D721Med (cell line): ENCODE data around the gene REXO1.
"Not testable (repeated sequence)": the region's sequence is repeated elsewhere in the genome, so short reads cannot be mapped to it uniquely, and the experiment has no call there.

Source experiments
- DNase-seq: peaks from one replicate; pipeline ENCODE4 v3.0.0; 2011; ENCODE audit warnings: low spot score; ENCODE audit not compliant: insufficient read length
- FAIRE-seq: peaks from 2 replicates; lab custom pipeline; 2011; peaks lifted over from hg19 to GRCh38; lab: Jason Lieb, UNC
- TF ChIP-seq, protein P1 (sequence below): IDR thresholded peaks from 2 replicates; pipeline ENCODE4 v1.5.1; 2012; ENCODE audit warnings: mild to moderate bottlenecking, control low read depth; ENCODE audit not compliant: insufficient read depth; ENCODE audit errors: missing control alignments

The REXO1 gene

DNA sequence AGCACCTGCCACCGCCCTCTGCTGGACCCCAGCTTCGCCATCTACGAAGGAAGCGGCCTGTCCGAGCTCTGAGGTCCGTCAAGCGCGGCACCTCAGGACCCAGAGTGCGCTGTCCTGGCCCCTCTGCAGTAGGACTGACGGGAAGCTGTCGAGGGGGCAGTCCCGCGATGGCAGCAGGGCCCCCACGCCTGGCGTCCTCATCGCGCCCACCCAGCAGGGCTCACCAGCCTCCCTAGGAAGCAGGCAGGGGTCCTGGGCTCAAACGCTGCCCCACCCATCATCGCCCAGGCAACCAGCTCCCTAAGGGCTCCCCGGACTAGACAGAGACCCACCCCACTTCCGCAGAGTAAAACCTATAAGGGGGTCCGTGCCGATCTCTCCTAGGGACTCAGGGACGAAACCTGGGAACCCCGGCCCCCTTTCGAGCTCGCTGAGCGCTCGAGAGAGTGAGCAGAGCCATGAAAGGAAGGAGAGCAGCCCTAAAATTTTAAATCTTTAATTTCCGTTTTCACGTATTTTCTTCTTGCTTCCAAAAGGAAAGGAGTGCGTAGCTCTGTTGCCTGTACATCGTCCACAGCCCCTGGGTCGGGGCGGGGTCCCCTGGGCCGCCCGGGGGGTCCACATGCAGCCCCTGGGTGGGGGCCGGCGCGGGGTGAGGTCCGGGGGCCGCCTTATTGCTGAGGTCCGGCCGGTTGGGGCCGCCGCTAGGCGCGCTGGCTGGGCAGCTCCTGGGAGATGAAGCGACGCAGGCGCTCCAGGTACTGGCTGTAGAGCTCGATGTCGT lies 28.4 kb upstream of the REXO1 start:
- not testable (repeated sequence) for DNase-seq, FAIRE-seq
- TF ChIP-seq, protein P1, sequence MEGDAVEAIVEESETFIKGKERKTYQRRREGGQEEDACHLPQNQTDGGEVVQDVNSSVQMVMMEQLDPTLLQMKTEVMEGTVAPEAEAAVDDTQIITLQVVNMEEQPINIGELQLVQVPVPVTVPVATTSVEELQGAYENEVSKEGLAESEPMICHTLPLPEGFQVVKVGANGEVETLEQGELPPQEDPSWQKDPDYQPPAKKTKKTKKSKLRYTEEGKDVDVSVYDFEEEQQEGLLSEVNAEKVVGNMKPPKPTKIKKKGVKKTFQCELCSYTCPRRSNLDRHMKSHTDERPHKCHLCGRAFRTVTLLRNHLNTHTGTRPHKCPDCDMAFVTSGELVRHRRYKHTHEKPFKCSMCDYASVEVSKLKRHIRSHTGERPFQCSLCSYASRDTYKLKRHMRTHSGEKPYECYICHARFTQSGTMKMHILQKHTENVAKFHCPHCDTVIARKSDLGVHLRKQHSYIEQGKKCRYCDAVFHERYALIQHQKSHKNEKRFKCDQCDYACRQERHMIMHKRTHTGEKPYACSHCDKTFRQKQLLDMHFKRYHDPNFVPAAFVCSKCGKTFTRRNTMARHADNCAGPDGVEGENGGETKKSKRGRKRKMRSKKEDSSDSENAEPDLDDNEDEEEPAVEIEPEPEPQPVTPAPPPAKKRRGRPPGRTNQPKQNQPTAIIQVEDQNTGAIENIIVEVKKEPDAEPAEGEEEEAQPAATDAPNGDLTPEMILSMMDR = peak; percentile 17

DNA sequence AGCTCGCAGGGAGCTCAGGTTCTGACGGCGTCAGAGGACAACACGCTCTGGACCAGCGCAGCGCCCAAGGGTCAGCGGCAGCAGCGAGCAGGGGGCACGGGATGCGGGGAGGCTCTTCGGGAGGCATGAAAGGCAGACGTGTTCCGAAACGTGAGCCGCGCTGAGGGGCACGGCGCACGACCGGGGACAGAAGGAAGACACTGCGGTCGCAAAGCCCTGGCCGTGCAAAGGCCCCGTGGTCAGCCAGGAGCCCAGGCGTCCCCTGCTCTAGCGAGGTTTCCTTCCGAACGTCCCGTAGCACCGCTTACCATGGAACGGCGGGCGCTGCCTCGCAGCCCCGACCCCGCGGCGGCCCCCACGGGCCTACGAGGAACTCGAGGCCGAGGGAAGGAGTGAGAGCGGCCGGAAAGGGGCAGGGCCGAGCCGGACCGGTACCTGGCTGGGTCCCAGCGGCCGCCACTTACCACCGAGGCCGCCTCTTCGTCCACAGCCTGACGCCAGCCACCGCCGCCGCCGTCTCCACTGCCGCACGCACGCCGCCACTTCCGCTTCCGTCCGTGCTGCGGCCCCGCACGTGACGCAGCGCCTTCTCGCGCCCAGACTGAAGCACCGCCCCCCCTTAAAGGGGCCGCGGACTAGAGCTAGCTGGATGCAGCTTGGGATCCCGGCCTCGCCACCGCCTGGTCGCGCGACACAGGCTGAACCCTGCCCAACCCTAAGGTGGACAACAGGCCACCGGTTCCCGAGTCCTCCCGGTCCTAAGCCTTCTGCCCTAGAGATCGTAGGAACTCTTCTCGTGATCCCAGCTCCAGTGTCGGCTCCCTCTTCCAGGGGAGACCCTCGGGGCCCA lies 27.6 kb upstream of the REXO1 start:
- FAIRE-seq = no peak
- TF ChIP-seq, protein P1 = no peak
- peak; percentile 83 for DNase-seq

DNA sequence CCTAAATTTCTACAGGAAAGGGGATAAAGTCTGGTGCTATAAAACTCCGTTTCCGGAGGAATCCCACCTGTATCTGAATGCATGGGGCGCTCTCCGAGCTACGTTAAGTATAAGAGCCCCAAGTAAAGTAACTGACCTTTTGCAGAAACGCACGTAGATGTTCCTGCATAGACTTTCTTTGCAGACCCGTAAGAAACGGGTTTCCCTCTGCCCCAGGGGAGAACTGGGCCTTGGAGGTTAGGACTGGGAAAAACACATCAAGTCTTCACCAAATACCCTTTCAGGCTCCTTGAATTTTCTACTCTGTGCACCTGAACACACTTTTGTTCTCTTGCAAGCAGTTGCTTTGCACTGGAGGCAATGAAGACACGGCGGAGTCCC lies 27.0 kb upstream of the REXO1 start:
- not testable (repeated sequence) for FAIRE-seq, DNase-seq

DNA sequence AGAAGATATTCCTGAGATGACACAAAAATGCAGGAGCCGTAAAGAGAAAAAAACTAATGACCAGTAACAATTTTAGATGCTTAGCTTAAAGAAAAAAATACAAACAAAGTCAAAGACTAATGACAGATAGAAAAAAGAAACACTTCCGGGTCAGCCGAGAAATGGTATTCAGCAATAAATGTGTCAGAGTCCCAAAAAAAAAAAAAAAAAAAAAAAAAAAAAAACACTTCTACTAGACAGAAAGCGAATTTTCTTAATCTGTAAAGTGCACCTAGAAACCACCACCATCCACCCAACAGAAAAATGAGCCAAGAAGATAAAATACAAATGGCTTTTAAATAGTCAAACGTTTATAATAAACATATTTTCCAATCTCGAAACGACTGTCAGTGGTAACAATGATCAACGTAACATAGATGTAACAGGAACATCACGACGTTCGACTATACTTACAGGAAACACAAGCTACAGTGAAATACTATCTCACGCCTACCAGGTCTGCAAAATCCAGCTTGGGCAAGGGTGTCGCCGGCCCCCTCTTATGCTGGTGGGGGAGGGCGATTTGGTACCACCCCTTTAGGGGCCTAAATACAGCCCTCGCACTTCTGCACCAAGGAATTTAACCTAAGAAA lies 26.4 kb upstream of the REXO1 start:
- DNase-seq (no peak), FAIRE-seq (no peak)
- TF ChIP-seq, protein P1 = no peak

DNA sequence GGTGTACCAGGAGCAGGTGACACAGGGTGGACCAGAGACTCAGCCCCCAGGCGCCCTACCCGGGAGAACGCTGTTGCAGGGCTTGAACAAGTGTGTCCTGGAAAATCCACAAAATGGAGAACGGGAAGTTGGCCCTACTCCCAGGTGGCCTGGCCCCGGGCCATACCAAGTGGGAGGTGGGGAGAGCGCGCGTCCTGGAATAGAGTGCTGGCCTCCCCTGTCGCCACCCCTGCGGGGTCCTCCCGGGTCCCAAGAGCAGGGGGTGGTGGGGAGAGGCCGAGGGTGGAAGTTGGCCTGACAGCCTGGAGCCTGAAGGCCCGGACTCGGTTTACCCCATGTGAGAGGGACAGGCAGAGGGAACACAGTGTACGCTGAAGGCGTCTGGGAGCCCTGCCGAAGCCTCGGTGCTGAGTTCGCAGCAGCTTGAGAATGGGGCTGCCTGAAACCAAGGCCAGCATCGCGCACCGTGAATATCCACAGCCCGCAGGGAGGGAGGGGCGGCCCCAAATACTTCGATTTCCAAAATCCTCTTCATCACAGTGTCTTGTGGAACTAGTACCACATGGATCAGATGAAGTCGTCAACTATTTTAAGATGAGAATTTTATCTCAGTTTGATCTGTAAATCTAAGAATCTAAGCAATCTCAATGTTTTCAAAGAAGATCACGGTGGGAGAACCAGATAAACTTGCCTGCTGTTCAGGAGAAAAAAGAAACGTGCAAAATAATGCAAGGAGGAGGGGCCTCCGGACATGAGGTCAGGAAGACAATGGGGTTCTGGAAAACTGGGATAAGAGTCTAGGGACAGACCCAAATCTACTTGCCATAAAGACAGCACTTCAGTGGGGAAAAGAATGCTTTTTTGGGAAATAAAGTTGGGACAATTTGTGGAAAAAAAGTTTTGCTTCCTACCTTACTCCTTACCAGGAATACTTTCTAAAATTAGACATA lies 25.5 kb upstream of the REXO1 start:
- no peak for FAIRE-seq
- TF ChIP-seq, protein P1 = no peak
- no peak for DNase-seq

DNA sequence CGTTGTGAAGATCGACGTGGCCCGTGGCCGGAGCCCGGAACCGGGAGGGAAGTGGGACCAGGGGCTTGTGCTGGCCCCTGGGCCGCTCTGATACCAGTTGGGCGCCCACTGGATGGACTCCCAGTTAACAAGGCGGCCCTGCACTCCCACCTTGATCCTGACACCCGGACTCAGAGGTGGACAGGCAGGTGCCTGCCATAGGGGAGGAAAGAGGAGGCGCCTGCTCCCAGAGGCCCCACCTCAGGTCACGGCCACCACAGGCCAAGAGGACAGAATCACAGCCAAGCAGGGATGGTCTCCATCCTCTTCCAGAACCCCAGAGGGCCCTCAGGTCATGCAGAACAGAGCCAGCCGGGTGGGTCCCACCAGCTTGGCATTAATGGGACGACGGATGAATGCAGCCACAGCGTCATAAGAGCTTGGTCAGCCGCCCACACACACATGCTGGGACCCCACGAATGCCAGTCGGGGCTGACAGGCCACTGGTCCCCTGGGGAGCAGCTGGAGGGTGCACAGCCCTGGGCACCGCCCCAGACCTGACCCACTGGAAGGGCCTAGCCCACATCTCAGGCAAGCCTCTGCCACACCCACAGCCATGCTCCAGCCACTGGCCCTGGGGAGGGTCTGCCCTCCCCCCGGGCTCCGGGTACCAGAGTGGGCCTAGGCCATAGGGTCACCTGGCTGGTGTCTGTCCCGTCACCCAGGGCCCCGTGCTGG lies 24.7 kb upstream of the REXO1 start:
- no peak for FAIRE-seq
- TF ChIP-seq, protein P1 = no peak

More for the DNA sequence above, 24.7 kb upstream of the REXO1 start:
- no peak for DNase-seq
